Renal cortical epithelial cell (primary cell): ENCODE data around the gene LSM11. TPM values are rescaled to one million over a fixed set of nuclear protein-coding genes. Genes with fewer than 3 reads are reported as not detected.
A peak's percentile ranks its signal among the peaks of the same experiment; 100 is the strongest.

Experiments used
- DNase-seq: peaks from one replicate; pipeline ENCODE4 v3.0.0-alpha.2; 2011; ENCODE audit warnings: low read depth
- total RNA-seq: library from RNA; depleted of rRNA; stranded (reverse); fragments of >200 nt; gene quantifications from 2 replicates; pipeline ENCODE4 v1.2.3, GENCODE V29; 2014

The LSM11 gene
- total RNA-seq, 1 donor from 2014 or later = 3.6 TPM

DNA sequence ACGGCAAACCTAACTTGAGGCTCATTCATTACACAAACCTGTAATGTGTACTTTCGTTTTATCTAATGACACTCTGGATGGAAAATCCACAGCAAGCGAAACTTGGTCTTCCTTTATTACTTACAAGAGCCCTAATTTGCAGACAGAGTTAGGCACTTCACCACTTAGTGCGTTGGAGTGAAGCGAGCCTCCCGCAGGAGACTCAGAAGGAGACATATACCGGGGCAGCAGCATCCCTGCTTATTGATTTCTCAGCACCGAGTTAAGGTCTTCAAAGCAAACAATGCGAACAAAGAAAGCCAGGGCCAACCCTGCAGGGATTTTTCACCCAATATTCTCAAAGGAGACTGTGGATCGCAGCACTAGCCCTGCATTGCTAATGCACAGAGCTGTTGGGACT lies 28.6 kb downstream of the LSM11 start:
- DNase-seq = no peak

DNA sequence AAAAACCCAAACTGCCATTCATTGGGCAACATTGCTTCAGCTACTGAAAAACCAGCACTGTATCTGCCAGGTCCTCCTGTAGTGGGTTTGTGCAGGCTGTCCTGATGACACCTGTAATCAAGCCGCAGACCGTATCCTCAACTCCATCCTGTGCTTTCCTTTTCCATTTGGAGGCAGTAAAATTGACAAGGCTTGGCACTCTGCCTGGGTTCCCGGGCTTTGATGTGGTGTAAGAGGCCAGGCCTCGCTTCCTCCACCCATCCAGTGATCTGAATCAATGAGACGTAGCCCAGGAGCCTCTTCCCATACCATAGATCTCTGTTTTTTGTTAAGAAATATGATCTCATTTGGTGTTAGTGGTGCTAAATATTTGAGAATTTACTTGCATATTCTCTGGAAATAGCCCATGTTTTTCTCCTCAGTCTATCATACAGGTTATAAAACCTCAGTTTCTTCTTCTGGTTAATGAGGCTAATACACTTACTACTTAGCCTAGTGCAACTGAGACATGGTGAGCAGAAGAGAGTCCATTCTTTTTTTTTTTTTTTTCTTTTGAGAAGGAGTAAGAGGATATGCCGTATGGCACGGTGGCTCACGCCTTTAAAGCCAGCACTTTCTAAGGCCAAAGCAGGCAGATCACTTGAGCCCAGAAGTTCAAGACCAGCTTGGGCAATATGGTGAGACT lies 34.8 kb downstream of the LSM11 start:
- DNase-seq = peak; percentile 89

DNA sequence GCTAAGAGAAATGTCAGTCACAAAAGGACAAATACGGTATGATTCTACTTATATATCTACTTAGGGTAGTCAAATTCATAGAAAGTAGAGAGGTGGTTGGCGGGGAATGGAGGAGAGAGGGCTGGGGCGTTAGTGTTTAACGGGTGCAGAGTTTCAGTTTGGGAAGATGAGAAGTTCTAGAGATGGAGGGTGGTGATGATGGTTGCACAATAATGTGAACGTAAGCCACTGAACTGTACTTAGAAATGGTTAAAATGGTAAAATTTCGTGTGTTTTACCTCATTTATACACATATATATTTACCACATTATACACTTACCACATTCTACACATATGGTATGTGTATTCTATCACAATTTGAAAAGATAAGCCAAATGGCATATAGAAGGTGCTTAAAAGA lies 35.7 kb downstream of the LSM11 start:
- no peak for DNase-seq

DNA sequence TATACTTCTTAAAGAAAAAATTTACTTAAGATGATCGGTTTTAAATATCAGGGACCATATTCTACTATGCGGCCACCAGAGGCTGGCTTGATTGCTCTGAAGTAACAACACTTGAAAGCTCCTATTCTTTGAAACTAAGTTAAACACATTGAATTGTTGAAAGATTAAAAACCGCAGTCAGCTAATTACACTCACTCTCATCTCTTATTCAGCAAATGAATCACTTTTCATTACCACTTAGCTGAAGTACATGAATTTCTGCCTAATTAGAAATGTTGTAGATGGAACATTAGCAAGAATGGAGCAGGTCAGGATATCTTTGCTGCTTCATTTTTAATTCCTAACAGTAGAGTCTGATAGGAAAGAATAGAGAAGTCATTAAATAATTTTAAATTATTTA lies 42.3 kb downstream of the LSM11 start:
- DNase-seq = peak; percentile 10

DNA sequence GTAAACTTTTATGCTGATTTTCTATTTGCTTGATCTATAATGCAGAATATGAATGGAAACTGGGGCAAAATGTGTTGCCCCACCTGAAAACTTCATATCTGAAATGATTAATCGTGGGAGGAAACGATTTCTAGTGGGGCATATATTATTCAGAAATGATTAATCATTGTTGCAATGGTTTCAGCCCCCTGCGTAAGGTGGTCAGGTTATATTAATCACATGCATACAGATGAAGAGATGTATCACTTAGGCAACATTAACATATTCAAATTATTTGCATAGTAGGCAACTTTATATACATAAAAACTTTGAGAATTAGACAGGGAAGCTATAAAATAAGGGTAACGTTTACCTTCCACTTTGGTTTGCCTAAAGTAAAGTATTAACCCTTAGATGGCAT lies 49.8 kb downstream of the LSM11 start:
- DNase-seq = no peak

DNA sequence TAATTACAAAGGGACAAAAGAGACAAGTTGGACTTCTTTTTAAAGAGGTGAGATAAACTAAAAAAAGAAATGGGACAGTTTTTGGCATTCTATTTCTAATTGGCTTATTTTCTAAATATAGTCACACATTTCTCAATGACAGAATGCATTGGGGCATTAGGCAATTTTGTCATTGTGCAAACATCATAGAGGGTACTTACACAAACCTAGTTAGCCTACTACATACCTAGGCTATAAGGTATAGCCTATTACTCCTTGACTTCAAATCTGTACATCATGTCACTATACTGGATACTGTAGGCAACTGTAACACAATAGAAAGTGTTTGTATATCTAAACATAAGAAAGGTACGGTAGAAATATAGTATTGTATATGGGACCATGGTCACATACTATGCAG lies 56.1 kb downstream of the LSM11 start:
- no peak for DNase-seq

DNA sequence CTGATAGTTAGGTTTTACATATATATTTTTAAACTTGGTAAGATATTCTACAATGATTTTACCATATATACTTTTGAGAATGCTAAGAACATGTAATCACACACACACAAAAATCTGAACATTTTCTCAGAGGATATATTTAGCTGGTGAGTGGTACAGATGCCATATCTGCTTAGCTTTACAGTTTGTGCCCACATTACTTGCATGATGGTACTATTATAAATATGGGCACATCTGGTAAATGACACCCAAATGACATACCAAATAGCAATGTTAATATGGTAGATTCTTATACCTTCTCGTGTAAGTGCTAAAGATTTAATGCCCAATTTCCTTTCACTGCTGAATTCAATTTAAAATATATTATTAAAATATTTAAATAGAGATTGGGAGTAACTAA lies 56.6 kb downstream of the LSM11 start:
- no peak for DNase-seq

DNA sequence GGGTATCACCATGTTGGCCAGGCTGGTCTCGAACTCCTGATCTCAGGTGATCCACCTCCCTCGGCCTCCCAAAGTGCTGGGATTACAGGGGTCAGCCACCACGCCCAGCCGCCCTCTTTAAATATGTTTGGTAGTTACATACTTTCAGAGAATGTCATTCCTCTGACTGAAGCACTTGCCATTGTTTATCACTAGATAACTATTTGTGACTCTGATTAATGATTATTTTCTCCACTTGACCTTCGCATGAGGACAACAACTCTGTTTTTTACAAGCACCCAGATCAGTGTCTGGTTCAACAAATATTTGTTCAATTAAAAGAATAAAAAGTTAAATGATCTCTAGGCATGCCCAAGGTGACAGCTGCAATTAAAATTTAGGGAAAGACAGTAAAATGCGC lies 59.2 kb downstream of the LSM11 start:
- peak; percentile 62 for DNase-seq

DNA sequence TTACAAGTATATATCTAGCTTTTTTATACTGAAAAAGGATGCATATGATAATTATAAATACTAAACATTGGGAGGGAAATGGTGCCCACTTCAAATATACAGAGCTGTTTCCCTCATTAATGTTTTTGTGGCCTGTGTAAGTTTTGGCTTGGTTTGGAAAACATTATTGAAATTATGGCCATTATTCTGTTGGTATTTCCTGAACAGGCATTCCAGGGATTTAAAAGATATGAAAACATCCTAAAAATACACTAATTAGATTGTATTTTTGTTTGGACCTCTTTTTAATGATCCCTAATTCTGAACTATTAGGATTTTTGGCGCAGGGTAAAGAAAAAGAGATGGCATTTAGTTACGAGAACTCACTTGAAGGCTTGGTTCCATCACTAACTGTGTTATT lies 64.5 kb downstream of the LSM11 start:
- no peak for DNase-seq

Other genes starting within 250 kb of the LSM11 start
- gene ADAM19, start 167.9 kb upstream of the LSM11 start, total RNA-seq = 6.2 and 9.4 TPM in 2 replicates
- 0.05 and 0.17 TPM in 2 replicates for gene SOX30, start 91.3 kb upstream of the LSM11 start, total RNA-seq
- not detected in 2 replicates for gene C5orf52, start 72.2 kb upstream of the LSM11 start, total RNA-seq
- gene THG1L, start 12.3 kb upstream of the LSM11 start, total RNA-seq = 18.1 and 20.0 TPM in 2 replicates
- 82.1 and 176 TPM in 2 replicates for gene CLINT1, start 115.4 kb downstream of the LSM11 start, total RNA-seq